Gastrocnemius medialis (tissue), 4 donors: ENCODE results near the gene TWF2.

ENCODE experiments used
- POLR2A ChIP-seq, 2 donors: fragments of 450-650 bp; IDR thresholded peaks; one replicate each; pipeline ENCODE4 v1.6.1; 2017; ENCODE audit warnings: antibody characterized with exemption in 2 of 2, mild to moderate bottlenecking in 2 of 2, moderate library complexity in 2 of 2
- TF ChIP-seq, protein P1 (sequence below), 5 experiments: fragments of 450-650 bp in 3 of 5; fragments of 200-600 bp in 2 of 5; sonication (generic) in 2 of 5; IDR thresholded peaks in 4 of 5; conservative IDR thresholded peaks in 1 of 5; 1 replicate in 4 of 5; 2 replicates in 1 of 5; pipeline ENCODE4 v1.5.1; 2016 to 2019; ENCODE audit warnings: antibody characterized with exemption in 5 of 5, mild to moderate bottlenecking in 3 of 5, moderate library complexity in 3 of 5

GRCh38 chr3:52204337-52205073 is 34.5 kb downstream of the TWF2 start:
- TF ChIP-seq, protein P1, sequence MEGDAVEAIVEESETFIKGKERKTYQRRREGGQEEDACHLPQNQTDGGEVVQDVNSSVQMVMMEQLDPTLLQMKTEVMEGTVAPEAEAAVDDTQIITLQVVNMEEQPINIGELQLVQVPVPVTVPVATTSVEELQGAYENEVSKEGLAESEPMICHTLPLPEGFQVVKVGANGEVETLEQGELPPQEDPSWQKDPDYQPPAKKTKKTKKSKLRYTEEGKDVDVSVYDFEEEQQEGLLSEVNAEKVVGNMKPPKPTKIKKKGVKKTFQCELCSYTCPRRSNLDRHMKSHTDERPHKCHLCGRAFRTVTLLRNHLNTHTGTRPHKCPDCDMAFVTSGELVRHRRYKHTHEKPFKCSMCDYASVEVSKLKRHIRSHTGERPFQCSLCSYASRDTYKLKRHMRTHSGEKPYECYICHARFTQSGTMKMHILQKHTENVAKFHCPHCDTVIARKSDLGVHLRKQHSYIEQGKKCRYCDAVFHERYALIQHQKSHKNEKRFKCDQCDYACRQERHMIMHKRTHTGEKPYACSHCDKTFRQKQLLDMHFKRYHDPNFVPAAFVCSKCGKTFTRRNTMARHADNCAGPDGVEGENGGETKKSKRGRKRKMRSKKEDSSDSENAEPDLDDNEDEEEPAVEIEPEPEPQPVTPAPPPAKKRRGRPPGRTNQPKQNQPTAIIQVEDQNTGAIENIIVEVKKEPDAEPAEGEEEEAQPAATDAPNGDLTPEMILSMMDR (IDR thresholded peaks at IDR 0.05 in 4 of 5, conservative IDR thresholded peaks at IDR 0.05 in 1 of 5) = no peak
- TF ChIP-seq POLR2A (IDR thresholded peaks at IDR 0.05) = no peak
